HG02970 (cell line): ENCODE results near the gene PGD.
"Not testable (repeated sequence)": the region's sequence is repeated elsewhere in the genome, so short reads cannot be mapped to it uniquely, and the experiment has no call there.

ENCODE experiments used
- ATAC-seq: cut with Tn5 transposase; IDR thresholded peaks from one replicate; pipeline ENCODE4 v1.9.1; 2021; ENCODE audit warnings: mild to moderate bottlenecking, moderate library complexity, moderate number of reproducible peaks; ENCODE audit not compliant: unreplicated experiment, low FRiP score

The PGD gene

GRCh38 chr1:10398734-10399443, at the start of gene PGD:
Gene PGD (plus strand): TSS chr1:10399064. CDS start chr1:10399118, 54 bp downstream.
- peak; percentile 95 for ATAC-seq

GRCh38 chr1:10353282-10353681, 45.6 kb upstream of the PGD start:
- no peak for ATAC-seq

- ATAC-seq: no peak
Observed at GRCh38 chr1:10353693-10354092, 45.2 kb upstream of the PGD start.

- ATAC-seq: no peak
Observed at GRCh38 chr1:10360045-10360444, 38.8 kb upstream of the PGD start.

- ATAC-seq: no peak
Observed at GRCh38 chr1:10361515-10361914, 37.3 kb upstream of the PGD start.

- ATAC-seq: no peak
Observed at GRCh38 chr1:10368194-10368593, 30.7 kb upstream of the PGD start.

- ATAC-seq: no peak
Observed at GRCh38 chr1:10374442-10374860, 24.4 kb upstream of the PGD start.

GRCh38 chr1:10377365-10378029, 21.4 kb upstream of the PGD start:
- ATAC-seq: not testable (repeated sequence)

- ATAC-seq: no peak
Observed at GRCh38 chr1:10378081-10378841, 20.6 kb upstream of the PGD start.

- ATAC-seq: no peak
Observed at GRCh38 chr1:10379101-10379620, 19.7 kb upstream of the PGD start.

- no peak for ATAC-seq
Observed at GRCh38 chr1:10379676-10380075, 19.2 kb upstream of the PGD start.

GRCh38 chr1:10380594-10381275, 18.1 kb upstream of the PGD start:
- ATAC-seq: no peak

- ATAC-seq: no peak
Observed at GRCh38 chr1:10383630-10384029, 15.2 kb upstream of the PGD start.

- no peak for ATAC-seq
Observed at GRCh38 chr1:10384219-10384618, 14.6 kb upstream of the PGD start.

GRCh38 chr1:10386761-10387676, 11.8 kb upstream of the PGD start:
- no peak for ATAC-seq

GRCh38 chr1:10387677-10388386, 11.0 kb upstream of the PGD start:
- no peak for ATAC-seq

- no peak for ATAC-seq
Observed at GRCh38 chr1:10388387-10388715, 10.5 kb upstream of the PGD start.

- no peak for ATAC-seq
Observed at GRCh38 chr1:10389271-10389973, 9.4 kb upstream of the PGD start.
